GM21737 (cell line): ENCODE measurements around the gene S100A6.

Experiments used
- ATAC-seq: cut with Tn5 transposase; IDR thresholded peaks from one replicate; pipeline ENCODE4 v1.9.1; 2021; ENCODE audit warnings: mild to moderate bottlenecking, moderate library complexity; ENCODE audit not compliant: unreplicated experiment

Gene S100A6

DNA sequence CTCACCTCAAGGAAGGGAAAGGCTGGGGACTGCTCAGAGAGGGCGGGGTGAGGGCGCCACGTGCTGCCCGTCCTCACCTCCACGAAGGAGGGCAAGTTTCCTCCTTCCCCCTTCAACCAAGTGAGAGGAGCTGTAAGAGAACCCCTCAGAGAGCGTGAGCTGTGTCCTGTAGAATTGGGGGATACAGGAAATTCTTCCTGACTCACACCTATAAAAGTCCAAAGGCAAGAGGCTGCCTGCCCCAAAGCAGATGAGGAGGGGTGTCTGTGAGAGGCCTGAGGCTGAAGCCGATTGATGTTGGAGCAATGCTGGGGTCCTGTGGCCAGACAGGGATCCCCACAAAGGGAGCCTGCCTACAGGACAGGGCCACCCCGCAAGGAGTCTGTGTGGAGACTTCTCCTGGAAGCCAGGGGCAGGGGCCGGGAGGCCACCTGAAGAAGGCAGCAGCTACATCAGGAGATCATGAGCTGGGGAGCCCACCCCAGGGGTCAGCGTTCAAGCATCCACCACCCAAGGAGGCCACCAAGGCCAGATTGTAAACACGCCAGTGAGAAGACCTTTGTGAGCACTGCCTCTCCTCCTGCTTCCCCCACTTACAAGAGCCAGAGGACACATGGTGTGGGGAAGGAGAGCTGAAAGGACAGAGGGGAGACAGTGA is 27.7 kb downstream of the S100A6 start:
- no peak for ATAC-seq

- ATAC-seq, result no peak
Observed at GRCh38 chr1:153506831-153507413, 28.9 kb downstream of the S100A6 start.

DNA sequence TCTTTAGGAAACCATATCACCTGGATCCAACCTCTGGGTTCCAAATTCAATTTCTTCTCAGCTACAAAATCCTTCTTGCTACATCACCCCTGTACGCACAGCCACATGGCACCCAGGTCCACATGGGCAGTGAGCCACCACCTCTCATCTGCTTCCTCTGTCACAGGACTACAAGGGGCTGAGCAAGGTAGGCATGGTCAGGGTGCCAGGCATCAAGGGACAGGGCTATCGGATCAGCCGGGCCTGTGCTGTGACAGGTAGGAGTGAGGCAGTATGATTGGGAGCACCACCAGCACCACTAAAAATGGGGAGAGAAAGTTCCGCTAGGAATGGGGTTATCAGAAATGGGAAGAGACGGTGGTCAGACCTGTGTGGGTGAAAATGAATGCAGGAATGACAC is 29.4 kb downstream of the S100A6 start:
- ATAC-seq, result no peak

GRCh38 chr1:153505576-153505975 is 30.2 kb downstream of the S100A6 start:
- no peak for ATAC-seq

- ATAC-seq, result no peak
Observed at GRCh38 chr1:153503766-153504165, 32.0 kb downstream of the S100A6 start.

DNA sequence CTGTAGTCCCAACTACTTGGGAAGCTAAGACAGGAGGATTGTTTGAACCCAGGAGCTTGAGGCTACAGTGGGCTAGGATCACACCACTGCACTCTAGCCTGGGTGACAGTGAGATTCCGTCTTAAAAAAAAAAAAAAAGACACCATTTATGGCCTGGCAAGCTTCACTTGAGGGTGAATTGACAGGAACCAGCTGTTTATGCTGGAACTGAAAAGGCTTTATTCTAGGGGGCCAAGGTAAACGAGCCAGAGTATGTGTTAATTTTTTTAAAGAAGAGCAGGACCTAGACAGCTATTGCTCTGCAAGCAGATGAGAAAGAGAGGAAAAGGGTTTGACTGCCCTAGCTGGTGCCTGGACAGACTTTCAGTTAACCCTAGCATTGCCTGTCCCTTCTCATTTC is 37.0 kb downstream of the S100A6 start:
- ATAC-seq, result no peak

DNA sequence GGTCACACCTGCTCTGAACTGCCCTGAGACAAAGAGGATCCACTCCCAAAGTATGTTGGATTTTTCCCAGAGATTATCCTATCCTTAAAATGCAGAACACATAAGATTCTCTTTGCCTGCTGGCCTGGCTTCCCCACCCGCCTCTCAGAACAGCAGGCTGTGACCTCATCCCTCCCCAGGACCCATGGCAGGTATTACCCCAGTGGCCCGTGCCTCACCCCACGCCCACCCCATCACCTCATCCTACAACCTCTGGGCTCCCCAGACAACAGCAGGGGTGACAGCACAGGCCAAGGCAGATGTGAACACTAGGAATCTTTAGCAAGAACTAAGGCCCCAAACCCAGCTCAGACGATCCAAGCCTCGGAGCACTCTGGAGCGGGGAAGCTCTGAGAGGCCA is 40.3 kb downstream of the S100A6 start:
- no peak for ATAC-seq

DNA sequence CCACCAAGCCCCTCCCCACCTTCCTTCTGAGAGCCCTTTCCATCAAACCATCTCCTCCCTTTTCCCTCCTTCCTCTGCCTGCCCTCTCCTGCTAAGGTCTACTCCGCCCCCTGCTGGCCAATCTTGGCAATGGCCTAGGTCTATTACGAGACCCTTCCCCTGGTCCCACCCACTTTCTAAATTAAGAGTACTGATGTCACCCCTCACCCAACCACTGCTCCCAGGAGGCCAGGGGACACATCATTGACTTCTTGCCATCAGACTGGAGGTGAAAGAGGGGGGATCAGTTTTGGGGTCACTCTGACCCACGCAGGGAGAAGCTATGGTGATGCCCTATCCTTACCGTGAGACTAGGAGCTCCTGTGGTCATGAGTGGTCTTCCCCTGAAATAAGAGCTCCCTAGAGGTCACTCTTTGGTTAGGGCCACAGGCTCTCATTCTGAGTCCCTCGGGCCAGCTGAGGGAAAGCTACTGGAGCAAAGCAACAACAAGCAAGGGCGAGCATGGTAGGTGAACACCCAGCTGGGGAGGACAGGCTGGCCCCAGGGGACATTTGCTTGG is 40.7 kb downstream of the S100A6 start:
- no peak for ATAC-seq

DNA sequence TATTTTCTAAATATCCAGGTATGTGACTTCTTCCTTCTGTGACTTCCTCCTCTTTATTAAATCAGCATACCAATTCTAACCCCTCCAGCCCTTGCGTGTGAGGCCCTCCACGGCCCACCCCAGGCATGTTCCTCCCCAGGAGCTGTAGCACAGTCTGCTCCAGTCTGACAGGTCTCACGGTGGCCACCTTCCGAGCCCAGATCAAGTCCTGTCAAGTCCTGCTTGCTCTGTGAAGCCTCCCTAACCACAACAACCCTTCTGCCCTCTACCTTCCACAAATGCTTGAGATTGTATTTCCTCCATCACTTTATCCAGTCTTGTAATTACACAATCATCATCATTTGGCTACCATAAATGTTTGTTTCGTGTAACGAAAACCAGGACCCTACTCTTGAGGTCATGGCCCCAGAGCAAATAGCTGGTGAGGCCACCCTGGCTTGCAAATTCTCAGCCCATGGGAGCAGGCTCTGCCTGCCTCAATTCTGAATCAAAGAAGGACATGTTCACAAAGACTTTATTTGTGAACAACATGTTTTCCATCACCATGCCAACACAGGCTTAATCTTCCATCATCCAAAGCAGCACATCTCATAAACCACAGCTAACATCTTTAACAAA is 42.3 kb downstream of the S100A6 start:
- no peak for ATAC-seq

DNA sequence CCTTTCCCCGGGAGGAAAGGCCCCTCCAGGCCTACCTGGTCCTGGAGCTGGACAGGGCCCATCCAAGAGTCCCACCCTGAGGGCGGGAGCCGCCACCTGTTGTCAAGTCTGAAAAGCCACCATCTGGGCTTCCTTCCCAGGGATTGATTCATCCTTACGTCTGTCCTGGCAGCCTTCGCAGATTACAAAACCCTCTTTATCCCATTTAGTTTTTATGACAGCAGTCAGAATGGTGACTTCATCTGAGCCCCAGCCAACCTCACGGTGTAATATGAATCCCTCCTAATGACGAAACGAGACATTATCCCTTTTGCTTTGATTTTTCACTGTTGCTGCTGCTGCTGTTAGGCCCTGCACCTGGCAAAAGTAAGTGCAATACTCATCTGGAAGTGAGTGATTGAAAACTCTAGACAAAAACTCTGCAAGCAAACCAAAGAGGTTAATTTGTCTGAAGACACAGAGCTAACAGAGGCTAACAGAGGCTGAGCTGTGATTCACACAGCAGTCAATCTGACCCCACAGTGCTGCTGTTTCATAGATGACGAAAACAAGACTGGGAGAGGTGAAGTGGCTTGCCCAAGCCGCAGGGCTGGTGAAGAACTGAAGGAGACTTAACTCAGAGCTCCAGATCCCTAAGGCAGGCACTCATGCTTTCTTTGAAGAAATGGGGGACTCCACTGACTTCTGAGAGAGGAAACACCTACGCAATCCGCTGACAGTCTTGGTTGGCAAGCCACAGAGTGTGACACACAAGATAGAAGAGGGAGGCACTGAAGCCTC is 45.3 kb downstream of the S100A6 start:
- no peak for ATAC-seq

GRCh38 chr1:153488731-153489130 is 47.1 kb downstream of the S100A6 start:
- no peak for ATAC-seq

DNA sequence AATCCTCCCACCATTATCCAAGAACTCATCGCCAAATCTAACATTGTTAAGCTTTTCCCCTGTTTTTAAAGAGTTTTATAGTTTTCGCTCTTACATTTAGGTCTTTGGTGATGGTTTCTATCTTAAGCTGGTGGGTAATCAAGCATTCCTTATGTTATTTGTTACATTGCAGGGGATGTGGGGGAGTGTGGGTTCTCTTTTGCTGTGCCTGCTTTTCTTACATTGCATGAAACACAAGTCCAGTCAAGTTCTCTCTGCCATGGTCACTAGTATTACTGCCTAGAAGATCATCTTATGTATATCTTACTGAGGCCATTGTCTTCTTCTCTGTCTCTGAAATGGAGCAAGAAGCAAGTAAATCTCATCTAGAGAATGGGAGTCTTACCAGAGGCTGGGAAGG is 48.1 kb downstream of the S100A6 start:
- no peak for ATAC-seq

GRCh38 chr1:153485863-153486262 is 49.9 kb downstream of the S100A6 start:
- ATAC-seq, result no peak
